Measurements from ENCODE around the gene REEP5. TPM values are rescaled to one million over a fixed set of nuclear protein-coding genes. Genes with fewer than 3 reads are reported as not detected.

Gene REEP5
- total and polyA plus RNA-seq, 9 of the 15 experiments (the other 6 are each of a cell fraction or from before 2014, with no cell fraction given), result 14.7 to 102 (median 36.0) TPM

- BruUV-seq (replicated peaks), result no TSS peak
- intact Hi-C loops (cut with micrococcal nuclease) (no loop called here), in situ Hi-C loops (cut with MboI) (no loop called here)
- Histone ChIP-seq H3K9me1 (ENCODE audit: control insufficient read depth, insufficient read depth, low read length) (no peaks in the 10 kb centered on the region), H3K4me3 (no peak overlapping the region), H3K27me3 (ENCODE audit: control insufficient read depth in 2 of 2, insufficient read depth in 2 of 2, low read length in 2 of 2) (no peaks in the 10 kb centered on the region), H3K27ac (ENCODE audit: extremely low read depth, low read depth, low read length) (no peak overlapping the region), H3K4me2 (ENCODE audit: insufficient read depth, low read length) (0 out of 2 replicates have a peak overlapping the region, but pooled peaks have one; percentile 3), H3K9ac (ENCODE audit: insufficient read depth in 1 of 2, low read depth in 2 of 2, low read length in 2 of 2) (no peak overlapping the region), H4K20me1 (replicated peaks; ENCODE audit: control insufficient read depth, insufficient read depth, low read length) (no peaks in the 10 kb centered on the region), H3K9me3 (replicated peaks; ENCODE audit: control insufficient read depth, insufficient read depth, low read depth, low read length) (no peaks in the 10 kb centered on the region), H3K36me3 (ENCODE audit: control insufficient read depth, insufficient read depth, low read length) (no peaks in the 10 kb centered on the region), H3K79me2 (ENCODE audit: control insufficient read depth, insufficient read depth, low read length) (no peaks in the 10 kb centered on the region), H2AFZ (ENCODE audit: low read depth, low read length) (peak overlapping the region; percentile 59; the same call in 1 of the 2 replicates), H3K4me1 (replicated peaks in 1 of 2; ENCODE audit: control insufficient read depth in 2 of 2, insufficient read depth in 2 of 2, low read length in 2 of 2) (no peaks in the 10 kb centered on the region; a peak in 1 of 5 replicates)
- no peak for TF ChIP-seq ZNF41 (CRISPR knock-in tag; conservative IDR thresholded peaks at IDR 0.05)
- TF ChIP-seq NKRF (IDR thresholded peaks at IDR 0.05; ENCODE audit: borderline replicate concordance), result no peak
- TF ChIP-seq SRSF3 (IDR thresholded peaks at IDR 0.05; ENCODE audit: insufficient read depth, low read length), result no peak
- TF ChIP-seq NRF1 (conservative IDR thresholded peaks at IDR 0.05 in 1 of 2, IDR thresholded peaks at IDR 0.05 in 1 of 2), result no peak
- no peak for TF ChIP-seq BHLHE40 (IDR thresholded peaks at IDR 0.05; ENCODE audit: low read length)
- TF ChIP-seq CBX5 (IDR thresholded peaks at IDR 0.05; ENCODE audit: borderline replicate concordance, low read depth), result no peak
- no peak for TF ChIP-seq HNRNPK (IDR thresholded peaks at IDR 0.05; ENCODE audit: low read depth, low read length, poor library complexity, severe bottlenecking)
- no peak for TF ChIP-seq GTF2A2 (tag; IDR thresholded peaks at IDR 0.05)
- TF ChIP-seq ZNF311 (CRISPR knock-in tag; IDR thresholded peaks at IDR 0.05), result no peak
- TF ChIP-seq RBFOX2 (IDR thresholded peaks at IDR 0.05; ENCODE audit: low read depth, low read length), result no peak
- no peak for TF ChIP-seq TGIF2 (CRISPR knock-in tag; IDR thresholded peaks at IDR 0.05)
- no peak for TF ChIP-seq POLR2A (conservative IDR thresholded peaks at IDR 0.05)
- no peak for TF ChIP-seq HSF4 (CRISPR knock-in tag; IDR thresholded peaks at IDR 0.05; ENCODE audit: borderline replicate concordance)
- no peak for TF ChIP-seq TCFL5 (CRISPR knock-in tag; conservative IDR thresholded peaks at IDR 0.05)
- ATAC-seq (peak; percentile 47; the same call in 2 of the 3 replicates), DNase-seq (ENCODE audit: extremely low read depth in 1 of 4, low spot score in 3 of 4) (no peak), FAIRE-seq (no peak)
- POLR2A ChIA-PET, result interaction anchor here (0.9 to 1.3 kb wide), 3 partner anchors 28 to 124 kb away, joined by 3 to 6 read pairs (median 4); no protein-coding TSS in a partner anchor
- 59% methylated on average over 9 of the region's 12 CpGs for WGBS (ENCODE audit: insufficient coverage, low coverage, missing lambda C conversion rate)
- CTCF ChIA-PET (ENCODE audit: low intra/inter-chr PET ratio), result no interaction called here
Measured at GRCh38 chr5:112951124-112951702, 29.2 kb upstream of the REEP5 start.
